Activated naive CD4-positive, alpha-beta T cell treated with anti-CD3 and anti-CD28 coated beads, Interleukin-2, amount 10 ng/mL, durations not matched to agents 7 days and 5 days (primary cell): Measurements from ENCODE around the gene P3H2.

Experiments
- CTCF ChIA-PET: fragments of 350-600 bp; sonication (Branson Sonifier 250); formaldehyde crosslinking; loops from one replicate; lab custom pipeline; 2021; ENCODE audit warnings: antibody characterized with exemption; lab: Charles Lee
- DNase-seq: peaks from one replicate; pipeline ENCODE4 v3.0.0-alpha.2; 2020
- H3K27ac Mint-ChIP-seq: one replicate; pipeline ENCODE4 v1.8.0; 2021; ENCODE audit warnings: mild to moderate bottlenecking, moderate library complexity, mixed read lengths
- H3K27me3 Mint-ChIP-seq: one replicate; pipeline ENCODE4 v1.8.0; 2021; ENCODE audit warnings: mild to moderate bottlenecking, mixed read lengths
- H3K36me3 Mint-ChIP-seq: one replicate; pipeline ENCODE4 v1.8.0; 2021; ENCODE audit warnings: mixed read lengths
- H3K4me1 Mint-ChIP-seq: one replicate; pipeline ENCODE4 v1.8.0; 2021; ENCODE audit warnings: mixed read lengths
- H3K4me3 Mint-ChIP-seq: one replicate; pipeline ENCODE4 v1.8.0; 2021; ENCODE audit warnings: mild to moderate bottlenecking, moderate library complexity, mixed read lengths
- H3K9me3 Mint-ChIP-seq: one replicate; pipeline ENCODE4 v1.8.0; 2021; ENCODE audit warnings: mixed read lengths

P3H2 gene

DNA sequence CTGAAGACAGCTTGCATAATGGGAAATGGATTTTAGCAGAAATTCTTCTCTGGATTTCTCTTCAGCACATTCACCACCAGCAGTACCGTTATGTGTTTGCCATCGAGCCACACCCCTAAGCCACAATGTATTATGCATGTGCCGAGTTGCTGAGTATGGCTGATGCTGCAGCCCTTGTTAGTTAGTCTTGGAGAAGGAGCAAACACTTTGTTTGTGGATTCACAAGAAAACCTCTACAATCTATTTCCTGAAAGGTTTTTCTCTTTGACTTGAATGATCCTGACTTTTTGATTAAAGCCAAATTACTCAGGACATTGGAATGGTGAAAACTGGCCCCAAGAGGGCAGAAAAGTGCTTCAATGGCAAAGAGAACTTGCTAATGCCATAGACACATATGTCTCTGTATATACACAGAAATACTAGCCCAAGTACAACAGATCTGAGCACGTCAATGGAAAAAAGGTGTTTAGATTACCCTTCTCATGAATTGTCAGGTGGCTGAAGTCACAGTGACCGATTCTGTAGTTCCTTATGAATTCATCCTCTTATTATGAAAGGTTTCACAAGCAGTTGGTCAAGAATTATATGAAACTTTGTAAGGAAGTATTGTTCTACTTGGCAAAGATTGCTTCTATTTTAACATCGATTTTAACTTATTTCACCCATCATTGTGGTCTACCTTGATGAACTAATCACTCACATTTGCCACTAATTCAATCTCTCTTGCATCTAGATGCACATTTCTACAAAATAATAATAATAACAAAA lies 103.0 kb downstream of the P3H2 start:
- Mint-ChIP-seq H3K4me3 (no peak overlapping the region), H3K4me1 (no peaks in the 10 kb centered on the region), H3K27me3 (peaks cover 4% of the 10 kb centered on the region), H3K9me3 (no peaks in the 10 kb centered on the region), H3K27ac (no peak overlapping the region), H3K36me3 (no peaks in the 10 kb centered on the region)
- DNase-seq: no peak
- CTCF ChIA-PET: no interaction called here

DNA sequence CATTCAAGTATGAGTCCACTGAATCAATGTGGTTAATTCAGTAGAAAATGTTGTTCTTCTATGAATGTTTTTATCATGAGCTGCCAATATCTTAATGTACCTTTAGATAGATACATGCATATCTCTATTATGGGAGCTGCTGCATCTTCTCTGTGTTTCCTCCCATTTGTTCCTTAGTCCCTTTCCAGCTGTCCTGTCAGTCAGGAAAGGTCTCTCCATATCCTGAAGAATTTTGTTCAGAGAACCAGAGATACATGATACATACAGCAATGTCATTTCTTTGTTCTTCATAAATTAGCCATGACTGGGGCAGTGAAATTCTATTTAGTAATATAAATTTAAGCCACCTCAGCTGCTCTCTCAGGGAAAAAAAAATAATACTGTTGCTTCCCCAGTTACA lies 103.7 kb downstream of the P3H2 start:
- no peak for DNase-seq
- H3K4me3 Mint-ChIP-seq: no peak overlapping the region
- H3K9me3 Mint-ChIP-seq: no peaks in the 10 kb centered on the region
- no peak overlapping the region for H3K27ac Mint-ChIP-seq
- H3K27me3 Mint-ChIP-seq: peaks cover 4% of the 10 kb centered on the region
- CTCF ChIA-PET: no interaction called here
- H3K36me3 Mint-ChIP-seq: no peaks in the 10 kb centered on the region
- no peaks in the 10 kb centered on the region for H3K4me1 Mint-ChIP-seq

- CTCF ChIA-PET: no interaction called here
- H3K4me1 Mint-ChIP-seq: no peaks in the 10 kb centered on the region
- no peak overlapping the region for H3K4me3 Mint-ChIP-seq
- no peaks in the 10 kb centered on the region for H3K36me3 Mint-ChIP-seq
- H3K27ac Mint-ChIP-seq: no peak overlapping the region
- H3K27me3 Mint-ChIP-seq: peaks cover 4% of the 10 kb centered on the region
- DNase-seq: no peak
- H3K9me3 Mint-ChIP-seq: no peaks in the 10 kb centered on the region
Observed at GRCh38 chr3:190014940-190015339, 105.8 kb downstream of the P3H2 start.

- Mint-ChIP-seq H3K9me3 (no peaks in the 10 kb centered on the region), H3K27ac (no peak overlapping the region), H3K4me3 (no peak overlapping the region), H3K4me1 (no peaks in the 10 kb centered on the region), H3K27me3 (peaks cover 4% of the 10 kb centered on the region), H3K36me3 (no peaks in the 10 kb centered on the region)
- no peak for DNase-seq
- CTCF ChIA-PET: no interaction called here
Observed at GRCh38 chr3:190013943-190014924, 106.5 kb downstream of the P3H2 start.

DNA sequence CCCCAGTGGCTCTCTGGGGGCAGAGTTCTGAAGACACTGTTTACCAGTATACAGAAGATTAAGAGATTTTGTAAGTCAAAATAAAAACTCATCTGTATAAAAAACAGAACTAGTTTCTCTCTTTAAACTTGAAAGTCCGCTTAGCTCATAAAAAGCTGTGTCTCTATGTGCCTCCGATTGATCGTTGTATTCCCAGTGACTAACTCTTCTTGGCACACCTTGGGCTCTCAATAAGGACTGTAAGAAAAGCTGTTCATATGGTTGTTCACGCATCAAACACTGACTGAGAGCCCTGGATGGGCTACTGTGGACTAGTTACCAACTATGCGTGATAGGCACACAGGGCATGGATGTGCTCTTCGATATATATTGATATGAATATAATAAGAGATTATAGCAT lies 107.9 kb downstream of the P3H2 start:
- Mint-ChIP-seq H3K27ac (no peak overlapping the region), H3K4me1 (no peaks in the 10 kb centered on the region), H3K27me3 (peaks cover 4% of the 10 kb centered on the region), H3K4me3 (no peak overlapping the region), H3K9me3 (no peaks in the 10 kb centered on the region), H3K36me3 (no peaks in the 10 kb centered on the region)
- DNase-seq: no peak
- CTCF ChIA-PET: no interaction called here

- no peaks in the 10 kb centered on the region for H3K36me3 Mint-ChIP-seq
- peaks cover 4% of the 10 kb centered on the region for H3K27me3 Mint-ChIP-seq
- H3K4me1 Mint-ChIP-seq: no peaks in the 10 kb centered on the region
- DNase-seq: no peak
- H3K9me3 Mint-ChIP-seq: no peaks in the 10 kb centered on the region
- H3K4me3 Mint-ChIP-seq: no peak overlapping the region
- no peak overlapping the region for H3K27ac Mint-ChIP-seq
- CTCF ChIA-PET: no interaction called here
Observed at GRCh38 chr3:190012314-190012782, 108.3 kb downstream of the P3H2 start.

DNA sequence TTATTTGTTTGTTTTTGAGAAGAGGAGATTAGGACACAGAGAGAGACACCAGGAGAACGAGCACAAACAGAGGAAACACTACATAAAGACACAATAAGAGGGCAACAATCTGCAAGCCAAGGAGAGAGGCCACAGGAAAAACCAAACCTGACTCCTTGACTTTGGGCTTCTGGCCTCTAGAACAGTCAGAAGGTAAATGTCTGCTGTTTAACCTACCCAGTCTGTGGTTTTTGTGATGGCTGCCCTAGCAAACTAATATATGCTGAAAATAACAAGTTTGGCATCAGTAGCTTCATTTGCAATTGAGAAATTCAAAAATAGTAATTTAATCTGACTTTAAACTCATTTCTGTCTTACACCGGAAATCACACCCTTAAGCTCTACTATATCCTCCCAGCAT lies 110.2 kb downstream of the P3H2 start:
- H3K4me3 Mint-ChIP-seq: no peak overlapping the region
- H3K4me1 Mint-ChIP-seq: no peaks in the 10 kb centered on the region
- H3K27ac Mint-ChIP-seq: no peak overlapping the region
- H3K27me3 Mint-ChIP-seq: no peaks in the 10 kb centered on the region
- H3K9me3 Mint-ChIP-seq: no peaks in the 10 kb centered on the region
- no peak for DNase-seq
- CTCF ChIA-PET: no interaction called here
- no peaks in the 10 kb centered on the region for H3K36me3 Mint-ChIP-seq

- H3K4me3 Mint-ChIP-seq: no peak overlapping the region
- no peaks in the 10 kb centered on the region for H3K4me1 Mint-ChIP-seq
- CTCF ChIA-PET: no interaction called here
- no peak for DNase-seq
- no peaks in the 10 kb centered on the region for H3K36me3 Mint-ChIP-seq
- H3K9me3 Mint-ChIP-seq: no peaks in the 10 kb centered on the region
- H3K27ac Mint-ChIP-seq: no peak overlapping the region
- H3K27me3 Mint-ChIP-seq: no peaks in the 10 kb centered on the region
Observed at GRCh38 chr3:190009614-190010013, 111.1 kb downstream of the P3H2 start.

DNA sequence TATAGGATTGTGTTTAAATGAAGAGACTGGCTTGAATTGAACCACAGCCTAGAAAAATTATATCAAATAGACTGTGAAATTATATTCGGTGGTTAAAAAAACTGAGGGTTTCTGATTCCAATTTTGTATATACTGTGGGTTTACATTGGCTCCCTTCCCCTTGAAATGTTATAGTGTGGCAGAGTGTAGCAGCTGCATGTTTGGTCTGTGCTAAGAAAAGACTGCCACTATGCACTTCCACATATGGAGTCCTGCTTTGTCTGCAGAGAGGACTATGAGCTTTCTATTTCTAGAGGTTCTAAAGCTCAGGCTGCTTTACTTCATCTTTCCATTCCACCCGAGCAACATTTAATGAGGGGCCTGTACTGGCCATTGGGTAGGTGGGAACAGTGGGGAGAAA lies 112.3 kb downstream of the P3H2 start:
- DNase-seq: no peak
- Mint-ChIP-seq H3K36me3 (no peaks in the 10 kb centered on the region), H3K27me3 (no peaks in the 10 kb centered on the region), H3K9me3 (no peaks in the 10 kb centered on the region), H3K4me1 (no peaks in the 10 kb centered on the region), H3K27ac (no peak overlapping the region), H3K4me3 (no peak overlapping the region)
- CTCF ChIA-PET: no interaction called here

DNA sequence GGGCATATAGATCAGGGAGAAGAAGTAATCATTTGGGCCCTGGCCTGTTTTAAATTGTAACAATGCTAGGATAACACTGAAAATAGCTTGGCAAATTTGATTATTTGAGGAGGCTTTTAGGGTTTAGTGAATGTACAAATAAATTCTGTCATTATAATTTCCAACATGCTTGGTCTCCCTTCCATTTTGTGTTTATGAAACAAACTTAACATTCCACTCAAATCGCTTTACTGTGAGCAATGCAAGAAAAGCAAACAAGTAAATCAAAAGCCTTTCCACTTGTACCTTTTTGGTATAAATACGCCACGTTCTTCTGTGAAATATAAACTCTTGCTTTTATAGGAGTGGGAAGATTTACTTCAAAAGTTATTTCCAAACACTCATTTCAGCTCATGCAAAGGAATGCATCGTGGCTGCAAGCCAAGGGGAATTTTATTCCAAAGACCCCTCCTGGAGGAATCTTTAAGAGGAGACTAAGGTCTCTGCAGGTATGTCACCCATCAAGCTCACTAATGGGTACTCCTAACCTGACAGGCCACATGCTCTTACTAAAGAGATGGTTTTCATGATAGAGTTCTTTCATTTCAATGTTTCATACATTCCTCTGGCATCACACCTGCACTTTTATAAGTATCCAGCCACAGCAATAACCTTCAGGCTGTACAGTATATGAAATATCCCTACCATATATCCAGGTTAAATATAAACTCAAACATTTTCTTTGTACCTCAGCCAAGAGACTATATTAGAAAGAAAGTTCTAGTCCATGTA lies 115.2 kb downstream of the P3H2 start:
- H3K4me3 Mint-ChIP-seq: no peak overlapping the region
- H3K27me3 Mint-ChIP-seq: no peaks in the 10 kb centered on the region
- H3K4me1 Mint-ChIP-seq: no peaks in the 10 kb centered on the region
- H3K36me3 Mint-ChIP-seq: no peaks in the 10 kb centered on the region
- CTCF ChIA-PET: no interaction called here
- H3K9me3 Mint-ChIP-seq: no peaks in the 10 kb centered on the region
- no peak for DNase-seq
- no peak overlapping the region for H3K27ac Mint-ChIP-seq

DNA sequence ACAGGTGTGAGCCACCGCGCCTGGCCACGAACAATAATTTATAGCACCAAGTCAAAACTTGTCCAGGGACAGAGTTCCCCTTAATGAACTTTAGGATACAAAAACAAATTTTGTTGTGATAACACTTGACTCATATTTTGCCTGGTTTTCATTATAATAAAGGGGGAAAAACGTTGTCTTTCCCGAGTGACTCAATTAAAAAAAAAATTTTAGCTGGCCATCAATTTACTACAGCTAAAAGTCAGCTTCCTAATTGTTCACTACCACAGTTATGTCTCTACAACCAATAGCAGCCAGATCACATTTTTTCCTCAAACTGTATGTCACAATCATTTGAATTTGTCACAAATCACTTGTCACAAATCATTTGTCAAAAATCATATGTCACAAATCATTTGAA lies 116.0 kb downstream of the P3H2 start:
- CTCF ChIA-PET: no interaction called here
- no peak overlapping the region for H3K4me3 Mint-ChIP-seq
- no peak overlapping the region for H3K27ac Mint-ChIP-seq
- H3K27me3 Mint-ChIP-seq: no peaks in the 10 kb centered on the region
- H3K9me3 Mint-ChIP-seq: no peaks in the 10 kb centered on the region
- no peaks in the 10 kb centered on the region for H3K36me3 Mint-ChIP-seq
- DNase-seq: no peak
- H3K4me1 Mint-ChIP-seq: no peaks in the 10 kb centered on the region

- Mint-ChIP-seq H3K27ac (no peak overlapping the region), H3K9me3 (no peaks in the 10 kb centered on the region), H3K4me3 (no peak overlapping the region), H3K4me1 (no peaks in the 10 kb centered on the region), H3K36me3 (no peaks in the 10 kb centered on the region), H3K27me3 (no peaks in the 10 kb centered on the region)
- no peak for DNase-seq
- CTCF ChIA-PET: no interaction called here
Observed at GRCh38 chr3:190003681-190004123, 117.0 kb downstream of the P3H2 start.

- CTCF ChIA-PET: no interaction called here
- Mint-ChIP-seq H3K4me1 (no peaks in the 10 kb centered on the region), H3K27me3 (no peaks in the 10 kb centered on the region), H3K27ac (no peak overlapping the region), H3K36me3 (no peaks in the 10 kb centered on the region), H3K4me3 (no peak overlapping the region), H3K9me3 (no peaks in the 10 kb centered on the region)
- no peak for DNase-seq
Observed at GRCh38 chr3:190003068-190003467, 117.6 kb downstream of the P3H2 start.

DNA sequence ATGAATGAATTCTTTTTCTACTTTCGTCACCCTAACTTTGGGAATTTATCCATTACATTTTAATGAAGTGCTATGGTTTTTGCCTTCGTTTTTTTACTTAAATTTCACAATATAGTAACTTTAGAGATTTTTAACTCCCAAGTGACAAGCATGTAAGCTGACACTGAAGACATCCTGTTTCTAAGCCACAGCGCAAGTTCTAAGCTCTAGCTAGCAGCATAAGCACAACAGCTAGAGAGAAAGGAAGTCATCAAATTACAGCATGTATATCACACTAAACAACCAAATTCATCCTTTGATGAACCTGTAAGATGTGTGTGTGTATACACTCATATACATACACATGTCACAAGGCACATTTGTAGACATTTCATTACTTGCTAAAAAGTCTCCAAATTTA lies 119.3 kb downstream of the P3H2 start:
- Mint-ChIP-seq H3K9me3 (no peaks in the 10 kb centered on the region), H3K4me1 (no peaks in the 10 kb centered on the region), H3K27ac (no peak overlapping the region), H3K4me3 (no peak overlapping the region), H3K36me3 (no peaks in the 10 kb centered on the region), H3K27me3 (no peaks in the 10 kb centered on the region)
- no peak for DNase-seq
- CTCF ChIA-PET: no interaction called here
